Measurements from ENCODE around the gene NUP85. TPM values are rescaled to one million over a fixed set of nuclear protein-coding genes. Genes with fewer than 3 reads are reported as not detected.

The NUP85 gene
- total and polyA plus RNA-seq, 2 experiments from 2014 or later: 59.4 to 114 TPM

- peaks cover 32% of the 10 kb centered on the region for H3K79me2 ChIP-seq (replicated peaks; ENCODE audit: insufficient read depth)
- Mint-ChIP-seq H3K27me3 (ENCODE audit: insufficient read depth, low read depth, poor library complexity) (peaks cover 14% of the 10 kb centered on the region), H3K4me1 (peaks cover 30% of the 10 kb centered on the region), H3K36me3 (ENCODE audit: low read depth) (peaks cover 51% of the 10 kb centered on the region; the same call in 2 of the 3 replicates), H3K4me3 (no peak overlapping the region), H3K27ac (no peak overlapping the region), H3K9me3 (no peaks in the 10 kb centered on the region)
- ATAC-seq (no peak), DNase-seq (ENCODE audit: low spot score) (no peak)
- no peaks in the 10 kb centered on the region for H3K27me3 ChIP-seq (ENCODE audit: insufficient read depth)
- H3F3A ChIP-seq (replicated peaks; ENCODE audit: low read depth): peaks cover 49% of the 10 kb centered on the region
- H3K9me2 ChIP-seq (ENCODE audit: insufficient read depth): no peaks in the 10 kb centered on the region
- H3K4me1 ChIP-seq (ENCODE audit: insufficient read depth): peaks cover 11% of the 10 kb centered on the region
- no peak overlapping the region for H3K4me2 ChIP-seq
- no peak overlapping the region for H2AFZ ChIP-seq
- peaks cover 19% of the 10 kb centered on the region for H3K36me3 ChIP-seq (ENCODE audit: insufficient read depth)
- TF ChIP-seq ZNF114 (CRISPR knock-in tag; IDR thresholded peaks at IDR 0.05) (no peak), ZNF331 (CRISPR knock-in tag; IDR thresholded peaks at IDR 0.05; ENCODE audit: low read depth) (no peak), ETS1 (IDR thresholded peaks at IDR 0.05) (no peak), CREB1 (CRISPR knock-in tag; IDR thresholded peaks at IDR 0.05; ENCODE audit: low read depth) (no peak), STAT1 (IDR thresholded peaks at IDR 0.05; ENCODE audit: unreplicated experiment) (no peak), POLR2AphosphoS5 (IDR thresholded peaks at IDR 0.05; ENCODE audit: low read depth) (no peak), CTCF (conservative IDR thresholded peaks at IDR 0.05; ENCODE audit: low read depth in 2 of 2) (no peak), EZH2 (IDR thresholded peaks at IDR 0.05; ENCODE audit: low read depth, unreplicated experiment) (no peak), NANOG (IDR thresholded peaks at IDR 0.05; ENCODE audit: borderline replicate concordance) (no peak), EZH2phosphoT487 (IDR thresholded peaks at IDR 0.05; ENCODE audit: unreplicated experiment) (no peak), JUNB (IDR thresholded peaks at IDR 0.05; ENCODE audit: unreplicated experiment) (no peak)
- TF ChIP-seq, protein P1, sequence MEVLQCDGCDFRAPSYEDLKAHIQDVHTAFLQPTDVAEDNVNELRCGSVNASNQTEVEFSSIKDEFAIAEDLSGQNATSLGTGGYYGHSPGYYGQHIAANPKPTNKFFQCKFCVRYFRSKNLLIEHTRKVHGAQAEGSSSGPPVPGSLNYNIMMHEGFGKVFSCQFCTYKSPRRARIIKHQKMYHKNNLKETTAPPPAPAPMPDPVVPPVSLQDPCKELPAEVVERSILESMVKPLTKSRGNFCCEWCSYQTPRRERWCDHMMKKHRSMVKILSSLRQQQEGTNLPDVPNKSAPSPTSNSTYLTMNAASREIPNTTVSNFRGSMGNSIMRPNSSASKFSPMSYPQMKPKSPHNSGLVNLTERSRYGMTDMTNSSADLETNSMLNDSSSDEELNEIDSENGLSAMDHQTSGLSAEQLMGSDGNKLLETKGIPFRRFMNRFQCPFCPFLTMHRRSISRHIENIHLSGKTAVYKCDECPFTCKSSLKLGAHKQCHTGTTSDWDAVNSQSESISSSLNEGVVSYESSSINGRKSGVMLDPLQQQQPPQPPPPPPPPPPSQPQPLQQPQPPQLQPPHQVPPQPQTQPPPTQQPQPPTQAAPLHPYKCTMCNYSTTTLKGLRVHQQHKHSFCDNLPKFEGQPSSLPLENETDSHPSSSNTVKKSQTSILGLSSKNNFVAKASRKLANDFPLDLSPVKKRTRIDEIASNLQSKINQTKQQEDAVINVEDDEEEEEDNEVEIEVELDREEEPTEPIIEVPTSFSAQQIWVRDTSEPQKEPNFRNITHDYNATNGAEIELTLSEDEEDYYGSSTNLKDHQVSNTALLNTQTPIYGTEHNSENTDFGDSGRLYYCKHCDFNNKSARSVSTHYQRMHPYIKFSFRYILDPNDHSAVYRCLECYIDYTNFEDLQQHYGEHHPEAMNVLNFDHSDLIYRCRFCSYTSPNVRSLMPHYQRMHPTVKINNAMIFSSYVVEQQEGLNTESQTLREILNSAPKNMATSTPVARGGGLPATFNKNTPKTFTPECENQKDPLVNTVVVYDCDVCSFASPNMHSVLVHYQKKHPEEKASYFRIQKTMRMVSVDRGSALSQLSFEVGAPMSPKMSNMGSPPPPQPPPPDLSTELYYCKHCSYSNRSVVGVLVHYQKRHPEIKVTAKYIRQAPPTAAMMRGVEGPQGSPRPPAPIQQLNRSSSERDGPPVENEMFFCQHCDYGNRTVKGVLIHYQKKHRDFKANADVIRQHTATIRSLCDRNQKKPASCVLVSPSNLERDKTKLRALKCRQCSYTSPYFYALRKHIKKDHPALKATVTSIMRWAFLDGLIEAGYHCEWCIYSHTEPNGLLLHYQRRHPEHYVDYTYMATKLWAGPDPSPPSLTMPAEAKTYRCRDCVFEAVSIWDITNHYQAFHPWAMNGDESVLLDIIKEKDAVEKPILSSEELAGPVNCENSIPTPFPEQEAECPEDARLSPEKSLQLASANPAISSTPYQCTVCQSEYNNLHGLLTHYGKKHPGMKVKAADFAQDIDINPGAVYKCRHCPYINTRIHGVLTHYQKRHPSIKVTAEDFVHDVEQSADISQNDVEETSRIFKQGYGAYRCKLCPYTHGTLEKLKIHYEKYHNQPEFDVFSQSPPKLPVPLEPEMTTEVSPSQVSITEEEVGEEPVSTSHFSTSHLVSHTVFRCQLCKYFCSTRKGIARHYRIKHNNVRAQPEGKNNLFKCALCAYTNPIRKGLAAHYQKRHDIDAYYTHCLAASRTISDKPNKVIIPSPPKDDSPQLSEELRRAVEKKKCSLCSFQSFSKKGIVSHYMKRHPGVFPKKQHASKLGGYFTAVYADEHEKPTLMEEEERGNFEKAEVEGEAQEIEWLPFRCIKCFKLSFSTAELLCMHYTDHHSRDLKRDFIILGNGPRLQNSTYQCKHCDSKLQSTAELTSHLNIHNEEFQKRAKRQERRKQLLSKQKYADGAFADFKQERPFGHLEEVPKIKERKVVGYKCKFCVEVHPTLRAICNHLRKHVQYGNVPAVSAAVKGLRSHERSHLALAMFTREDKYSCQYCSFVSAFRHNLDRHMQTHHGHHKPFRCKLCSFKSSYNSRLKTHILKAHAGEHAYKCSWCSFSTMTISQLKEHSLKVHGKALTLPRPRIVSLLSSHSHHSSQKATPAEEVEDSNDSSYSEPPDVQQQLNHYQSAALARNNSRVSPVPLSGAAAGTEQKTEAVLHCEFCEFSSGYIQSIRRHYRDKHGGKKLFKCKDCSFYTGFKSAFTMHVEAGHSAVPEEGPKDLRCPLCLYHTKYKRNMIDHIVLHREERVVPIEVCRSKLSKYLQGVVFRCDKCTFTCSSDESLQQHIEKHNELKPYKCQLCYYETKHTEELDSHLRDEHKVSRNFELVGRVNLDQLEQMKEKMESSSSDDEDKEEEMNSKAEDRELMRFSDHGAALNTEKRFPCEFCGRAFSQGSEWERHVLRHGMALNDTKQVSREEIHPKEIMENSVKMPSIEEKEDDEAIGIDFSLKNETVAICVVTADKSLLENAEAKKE (CRISPR knock-in tag; IDR thresholded peaks at IDR 0.05): no peak
- TF ChIP-seq, protein P2, sequence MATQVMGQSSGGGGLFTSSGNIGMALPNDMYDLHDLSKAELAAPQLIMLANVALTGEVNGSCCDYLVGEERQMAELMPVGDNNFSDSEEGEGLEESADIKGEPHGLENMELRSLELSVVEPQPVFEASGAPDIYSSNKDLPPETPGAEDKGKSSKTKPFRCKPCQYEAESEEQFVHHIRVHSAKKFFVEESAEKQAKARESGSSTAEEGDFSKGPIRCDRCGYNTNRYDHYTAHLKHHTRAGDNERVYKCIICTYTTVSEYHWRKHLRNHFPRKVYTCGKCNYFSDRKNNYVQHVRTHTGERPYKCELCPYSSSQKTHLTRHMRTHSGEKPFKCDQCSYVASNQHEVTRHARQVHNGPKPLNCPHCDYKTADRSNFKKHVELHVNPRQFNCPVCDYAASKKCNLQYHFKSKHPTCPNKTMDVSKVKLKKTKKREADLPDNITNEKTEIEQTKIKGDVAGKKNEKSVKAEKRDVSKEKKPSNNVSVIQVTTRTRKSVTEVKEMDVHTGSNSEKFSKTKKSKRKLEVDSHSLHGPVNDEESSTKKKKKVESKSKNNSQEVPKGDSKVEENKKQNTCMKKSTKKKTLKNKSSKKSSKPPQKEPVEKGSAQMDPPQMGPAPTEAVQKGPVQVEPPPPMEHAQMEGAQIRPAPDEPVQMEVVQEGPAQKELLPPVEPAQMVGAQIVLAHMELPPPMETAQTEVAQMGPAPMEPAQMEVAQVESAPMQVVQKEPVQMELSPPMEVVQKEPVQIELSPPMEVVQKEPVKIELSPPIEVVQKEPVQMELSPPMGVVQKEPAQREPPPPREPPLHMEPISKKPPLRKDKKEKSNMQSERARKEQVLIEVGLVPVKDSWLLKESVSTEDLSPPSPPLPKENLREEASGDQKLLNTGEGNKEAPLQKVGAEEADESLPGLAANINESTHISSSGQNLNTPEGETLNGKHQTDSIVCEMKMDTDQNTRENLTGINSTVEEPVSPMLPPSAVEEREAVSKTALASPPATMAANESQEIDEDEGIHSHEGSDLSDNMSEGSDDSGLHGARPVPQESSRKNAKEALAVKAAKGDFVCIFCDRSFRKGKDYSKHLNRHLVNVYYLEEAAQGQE (IDR thresholded peaks at IDR 0.05; ENCODE audit: unreplicated experiment): no peak
- H4K20me1 ChIP-seq (replicated peaks; ENCODE audit: insufficient read depth): peaks cover 1% of the 10 kb centered on the region
- no peak overlapping the region for H3K4me3 ChIP-seq
- no peak overlapping the region for H3K27ac ChIP-seq (ENCODE audit: low read depth)
Measured at GRCh38 chr17:75265614-75266315, 60.3 kb downstream of the NUP85 start.

Data from GM23338 (cell line).